GM18951 (cell line): Measurements from ENCODE around the gene SIRT7.
"Not testable (repeated sequence)": the region's sequence is repeated elsewhere in the genome, so short reads cannot be mapped to it uniquely, and the experiment has no call there.

Experiments
- POLR2A ChIP-seq: IDR thresholded peaks from 4 replicates; pipeline ENCODE4 v1.6.1; 2011; ENCODE audit warnings: mild to moderate bottlenecking; ENCODE audit not compliant: insufficient read length, insufficient read depth; ENCODE audit errors: extremely low read depth
- in situ Hi-C: fragments of 300-500 bp; cut with MboI; formaldehyde crosslinking; loops from one replicate; pipeline ENCODE4 v1.12.0; 2022; ENCODE audit warnings: low sequenced_read_pairs, mixed read lengths, inconsistent platforms; ENCODE audit not compliant: unreplicated experiment

SIRT7 gene

DNA sequence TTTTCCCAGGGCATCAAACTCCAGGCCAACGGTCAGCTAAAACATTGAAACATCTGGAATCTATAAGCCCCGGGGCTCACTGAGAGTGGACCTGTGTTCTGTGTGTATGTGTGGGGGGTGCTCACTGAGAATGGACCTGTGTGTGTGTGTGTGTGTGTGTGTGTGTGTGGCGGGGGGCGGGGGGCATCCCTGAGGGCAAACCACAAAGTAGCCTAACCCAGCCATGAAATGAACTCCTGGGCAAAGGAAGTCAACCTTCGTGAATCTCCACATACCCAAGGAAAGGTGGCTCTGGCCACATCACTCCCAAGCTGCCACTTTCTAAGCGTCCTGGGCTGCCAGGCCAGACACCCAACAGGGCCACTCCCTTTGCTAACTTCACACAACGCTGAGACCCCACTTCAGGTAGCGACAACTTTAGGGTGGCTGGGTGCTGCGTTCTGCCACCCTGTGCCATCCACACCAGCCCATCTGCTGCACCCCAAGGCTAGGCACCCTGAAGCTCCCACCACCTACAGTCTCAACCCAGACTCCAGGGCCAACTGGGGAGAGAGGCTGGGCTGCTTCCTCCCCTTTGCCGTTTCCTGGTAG, 8.0 kb upstream of the SIRT7 start:
- TF ChIP-seq POLR2A, result no peak
- in situ Hi-C loops, result no loop called here

DNA sequence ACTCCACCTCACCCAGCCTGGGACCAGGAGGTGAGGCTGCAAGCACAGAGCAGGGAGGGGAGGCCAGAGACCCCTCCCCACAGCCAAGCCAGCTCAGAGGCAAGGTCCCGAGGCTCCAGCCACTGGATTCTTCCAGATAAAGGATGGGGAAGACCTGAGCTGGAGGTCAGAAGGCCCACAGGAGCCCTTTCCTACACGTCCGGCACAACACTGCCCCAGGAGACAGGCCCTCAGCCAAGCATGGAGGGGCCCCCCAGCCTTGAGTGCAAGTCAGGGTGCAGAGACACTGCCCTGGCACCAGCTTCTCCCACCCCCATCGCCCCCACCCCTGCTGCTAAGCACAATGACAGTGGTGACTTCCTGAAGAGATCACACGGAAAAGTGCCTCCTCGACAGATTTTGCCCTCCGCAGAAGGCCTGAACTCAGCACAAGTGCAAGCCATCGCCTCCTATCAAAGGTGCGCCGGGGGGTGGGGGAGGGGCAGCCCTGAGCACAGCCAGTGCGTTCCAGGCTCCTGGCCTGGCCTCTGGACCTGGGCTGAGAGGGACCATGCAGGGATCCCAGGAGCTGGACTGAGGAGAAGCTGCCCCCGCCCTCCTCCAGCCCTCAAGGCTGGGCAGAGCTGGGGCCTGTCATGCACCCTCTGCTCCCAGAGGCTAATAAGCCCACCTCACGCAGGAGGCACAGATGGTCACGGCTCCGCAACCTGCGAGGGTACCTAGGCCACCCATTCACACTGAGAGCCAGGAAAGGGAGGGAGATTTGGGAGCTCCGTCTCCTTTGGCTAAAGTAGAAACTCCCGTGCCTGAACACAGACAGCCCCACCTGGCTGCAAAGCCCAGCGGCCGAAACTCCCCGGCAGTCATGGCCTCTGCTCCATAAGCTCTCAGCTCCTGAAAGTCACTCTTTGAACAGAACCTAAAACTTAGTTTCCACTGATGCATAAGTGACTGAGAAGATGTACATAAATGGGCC, 6.9 kb upstream of the SIRT7 start:
- no peak for TF ChIP-seq POLR2A
- in situ Hi-C loops, result no loop called here

DNA sequence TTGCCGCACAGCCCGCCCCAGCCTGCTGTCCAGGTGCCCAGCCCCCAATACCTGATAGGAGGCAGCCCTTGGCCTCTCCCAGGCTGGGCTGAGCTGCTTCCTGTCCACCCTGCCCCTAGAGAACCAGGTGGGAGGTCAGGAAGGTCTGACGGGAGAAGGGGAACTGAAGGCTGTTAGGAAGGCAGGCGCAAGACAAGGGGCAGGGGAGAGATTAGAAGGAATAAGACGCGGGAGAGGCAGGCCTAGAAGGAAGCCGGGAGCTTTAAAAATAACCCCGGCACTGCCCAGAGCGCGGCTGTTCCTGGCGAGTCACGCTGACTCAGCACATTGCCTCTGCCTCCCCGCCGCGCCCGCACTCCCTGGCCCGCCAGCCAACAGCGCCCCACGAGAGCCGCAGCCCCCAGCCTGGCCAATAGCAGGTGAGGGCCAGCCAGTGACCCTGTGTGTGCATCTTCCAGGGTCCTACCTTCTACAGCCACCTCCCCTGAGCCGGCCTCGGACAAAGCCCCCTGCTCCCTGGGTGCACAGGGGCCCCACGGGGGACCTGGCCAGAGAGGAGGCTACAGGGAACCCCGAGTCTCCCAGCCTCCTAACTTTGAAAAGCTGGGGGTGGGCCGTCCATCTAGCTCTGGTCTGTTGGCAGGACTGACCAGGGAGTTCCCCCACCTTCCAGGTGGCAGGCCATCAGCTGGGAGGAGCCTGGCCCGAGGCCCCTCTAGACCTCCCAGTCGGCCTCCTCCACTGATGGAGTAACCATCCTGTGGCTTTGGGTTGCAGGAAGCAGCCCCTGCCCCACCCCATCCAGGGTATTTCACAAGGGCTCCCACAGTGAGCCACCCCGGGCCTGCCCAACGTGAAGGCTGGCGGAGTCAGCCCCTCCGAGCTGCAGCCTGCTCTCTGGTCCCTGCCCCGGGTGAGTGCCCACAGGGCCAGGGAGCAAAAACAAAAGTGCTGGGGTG, 5.6 kb upstream of the SIRT7 start:
- no peak for TF ChIP-seq POLR2A
- in situ Hi-C loops, result no loop called here

DNA sequence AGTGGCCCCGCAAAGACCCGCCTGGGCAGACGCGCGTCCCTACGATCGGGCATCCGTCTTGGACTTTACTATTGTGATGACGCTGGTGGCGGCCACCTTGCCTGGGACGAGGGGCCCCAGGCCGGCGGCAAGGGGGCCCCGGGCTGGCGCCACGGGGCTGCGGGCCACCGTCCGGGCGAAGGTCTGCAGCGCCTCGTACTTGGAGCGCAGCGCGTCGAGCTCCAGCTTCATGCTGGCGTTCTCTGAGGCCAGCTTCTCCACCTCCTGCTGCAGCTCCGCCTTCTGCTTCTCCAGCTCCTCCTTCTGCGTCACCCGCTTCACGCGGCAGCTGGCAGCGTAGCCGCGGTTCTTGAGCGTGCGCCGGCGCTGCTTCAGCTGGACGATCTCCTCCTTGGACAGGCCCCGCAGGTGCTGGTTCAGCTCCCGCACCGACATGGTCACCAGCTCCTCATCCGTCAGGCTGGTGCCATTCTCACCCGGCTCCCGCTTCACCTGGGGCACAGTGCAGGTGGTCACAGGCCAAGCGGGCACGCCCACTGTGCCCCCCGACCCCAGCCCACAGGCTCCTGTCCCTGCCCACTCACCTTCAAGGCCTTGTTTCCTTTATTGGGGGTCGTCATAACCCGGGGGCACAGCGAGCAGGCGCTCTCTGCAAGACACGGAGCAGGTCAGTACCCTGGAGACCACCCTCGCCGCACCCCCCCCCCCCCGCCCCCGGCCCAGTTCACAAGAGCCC, 4.8 kb upstream of the SIRT7 start:
- in situ Hi-C loops, result no loop called here
- TF ChIP-seq POLR2A, result no peak

DNA sequence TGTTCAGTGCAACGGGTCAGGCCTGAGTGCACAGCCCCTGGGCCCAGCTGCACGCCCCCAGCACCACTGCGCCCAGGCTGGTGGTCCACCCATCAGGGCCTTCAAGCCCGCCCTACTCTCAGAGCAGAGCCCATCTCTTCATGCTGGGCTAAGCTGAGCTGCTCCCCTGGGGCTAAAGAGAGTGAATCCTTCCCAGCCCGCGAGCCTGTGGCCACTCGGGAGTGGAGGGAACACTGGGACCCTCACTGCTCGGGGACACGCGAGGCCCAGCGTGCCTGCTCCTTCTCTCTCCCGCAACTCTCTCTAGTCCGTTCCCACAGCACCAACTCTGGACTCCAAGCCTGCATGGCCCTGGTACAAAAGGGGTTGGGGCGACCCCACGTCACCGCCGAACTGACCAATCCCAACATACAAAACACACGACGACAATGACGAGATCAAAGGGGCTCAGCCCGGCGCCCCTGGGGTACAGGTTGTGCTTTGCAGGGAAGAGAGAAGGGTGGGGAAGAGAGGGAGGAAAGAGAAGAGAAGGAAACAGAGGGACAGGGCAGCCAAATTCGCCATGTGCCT, 4.1 kb upstream of the SIRT7 start:
- TF ChIP-seq POLR2A, result no peak
- in situ Hi-C loops, result no loop called here

DNA sequence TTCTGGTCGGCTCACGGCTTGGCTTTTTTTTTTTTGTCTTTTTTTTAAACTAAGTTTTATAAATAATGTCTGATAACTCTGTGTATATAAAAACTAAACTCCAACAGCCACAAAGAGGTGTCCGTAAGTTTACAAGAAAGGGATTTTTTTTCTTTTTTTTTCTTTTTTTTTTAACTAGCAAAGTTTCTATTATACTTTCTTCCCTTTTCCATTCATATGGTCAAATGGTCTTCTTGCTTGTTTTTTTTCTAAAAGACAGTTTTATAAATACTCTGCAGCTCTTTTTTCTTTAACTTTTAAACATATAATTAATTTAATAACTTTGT, 3.5 kb upstream of the SIRT7 start:
- TF ChIP-seq POLR2A, result no peak
- in situ Hi-C loops, result no loop called here

DNA sequence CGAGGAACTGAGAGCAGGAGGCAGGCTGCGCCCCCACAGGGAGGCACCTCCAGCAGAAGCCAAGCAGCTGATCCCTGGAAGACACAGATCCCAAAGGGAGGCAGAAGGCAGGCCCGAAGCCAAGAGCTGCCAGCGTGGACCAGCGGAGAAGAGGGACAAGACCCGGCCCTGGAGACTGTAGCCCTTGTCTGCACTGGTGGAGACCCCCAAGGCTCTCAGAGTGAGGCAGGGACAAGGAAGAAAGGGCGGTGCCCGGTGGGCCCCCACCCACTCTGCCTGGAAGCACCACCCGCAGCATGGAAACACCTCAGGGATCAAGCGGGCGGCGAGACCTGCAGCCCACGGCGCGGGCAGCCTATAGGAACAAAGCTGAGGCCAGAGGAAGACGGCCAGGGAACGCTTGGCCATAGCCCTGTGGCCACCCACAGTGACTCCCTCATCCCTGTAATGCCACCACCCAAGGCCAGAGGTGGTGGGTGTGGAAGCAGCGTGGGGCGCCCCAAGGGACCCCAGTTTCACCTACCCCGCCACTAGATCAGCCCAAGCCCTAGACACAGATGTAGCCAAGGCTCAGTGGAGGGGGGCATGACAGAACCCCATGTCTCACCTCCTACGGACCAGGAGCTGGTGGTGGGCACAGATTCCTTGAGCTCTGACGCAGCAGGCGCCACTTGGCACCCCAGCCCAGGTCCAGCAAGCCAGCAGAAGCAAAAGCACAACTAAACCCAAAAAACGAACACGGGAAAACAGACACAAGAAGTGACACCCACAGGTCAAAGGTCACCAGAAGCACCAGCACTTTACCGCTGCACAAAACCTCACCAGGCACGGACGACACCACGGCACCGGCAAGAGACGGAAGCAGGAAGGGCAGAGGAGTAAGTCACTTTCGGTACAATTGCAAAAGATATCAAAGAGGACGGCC, 2.9 kb upstream of the SIRT7 start:
- in situ Hi-C loops, result no loop called here
- TF ChIP-seq POLR2A, result no peak

DNA sequence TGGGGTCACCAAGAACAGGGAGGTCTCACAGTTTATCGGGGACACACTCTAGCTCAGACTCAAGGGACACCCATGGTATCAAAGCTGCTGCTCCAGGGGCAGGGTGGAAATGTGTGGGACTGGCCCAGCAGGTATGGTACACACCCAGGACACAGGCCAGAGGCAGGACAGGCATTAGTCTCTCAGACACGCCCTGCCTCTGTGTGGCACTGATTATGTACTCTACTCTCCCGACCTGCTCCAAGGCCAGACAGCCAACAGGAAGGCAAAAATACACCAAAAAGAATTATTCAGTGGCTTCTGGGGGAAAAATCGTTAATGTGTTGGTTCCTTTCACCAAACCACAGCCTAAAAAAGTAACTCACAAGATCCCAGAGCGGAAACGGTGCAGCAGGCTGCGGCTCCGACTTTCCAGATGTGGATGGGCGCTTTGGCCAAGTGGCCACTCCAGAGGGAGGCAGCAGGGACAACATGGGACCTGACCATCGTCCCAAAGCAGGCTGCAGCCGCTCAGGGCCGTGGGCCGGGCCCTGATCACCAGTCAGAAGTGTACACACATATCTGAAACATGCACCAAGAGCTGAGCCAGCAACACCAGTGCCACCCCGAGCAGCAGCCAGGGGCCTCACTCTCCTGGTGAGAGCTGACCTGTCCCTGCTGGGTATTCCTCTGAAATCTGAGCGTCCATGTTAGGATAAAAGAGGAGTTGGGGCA, 1.0 kb upstream of the SIRT7 start:
- TF ChIP-seq POLR2A, result no peak
- in situ Hi-C loops, result no loop called here

DNA sequence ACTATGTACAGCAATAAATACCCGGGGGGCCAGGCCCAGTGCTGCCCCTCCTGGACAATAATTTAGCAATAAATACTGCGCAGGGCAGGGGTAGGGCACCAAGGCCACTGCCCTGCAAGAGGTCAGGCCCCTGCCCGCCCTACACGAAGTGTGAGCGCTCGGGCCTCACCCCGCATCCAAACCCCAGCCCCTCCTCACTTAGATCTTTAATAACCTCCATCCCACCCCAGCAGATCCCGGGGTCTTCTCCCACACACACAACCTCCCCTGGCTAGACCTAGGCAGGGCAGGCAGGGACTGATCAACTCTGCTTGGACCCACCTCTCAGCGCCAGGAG, 325 bp upstream of the SIRT7 start:
- in situ Hi-C loops, result not testable (repeated sequence)

DNA sequence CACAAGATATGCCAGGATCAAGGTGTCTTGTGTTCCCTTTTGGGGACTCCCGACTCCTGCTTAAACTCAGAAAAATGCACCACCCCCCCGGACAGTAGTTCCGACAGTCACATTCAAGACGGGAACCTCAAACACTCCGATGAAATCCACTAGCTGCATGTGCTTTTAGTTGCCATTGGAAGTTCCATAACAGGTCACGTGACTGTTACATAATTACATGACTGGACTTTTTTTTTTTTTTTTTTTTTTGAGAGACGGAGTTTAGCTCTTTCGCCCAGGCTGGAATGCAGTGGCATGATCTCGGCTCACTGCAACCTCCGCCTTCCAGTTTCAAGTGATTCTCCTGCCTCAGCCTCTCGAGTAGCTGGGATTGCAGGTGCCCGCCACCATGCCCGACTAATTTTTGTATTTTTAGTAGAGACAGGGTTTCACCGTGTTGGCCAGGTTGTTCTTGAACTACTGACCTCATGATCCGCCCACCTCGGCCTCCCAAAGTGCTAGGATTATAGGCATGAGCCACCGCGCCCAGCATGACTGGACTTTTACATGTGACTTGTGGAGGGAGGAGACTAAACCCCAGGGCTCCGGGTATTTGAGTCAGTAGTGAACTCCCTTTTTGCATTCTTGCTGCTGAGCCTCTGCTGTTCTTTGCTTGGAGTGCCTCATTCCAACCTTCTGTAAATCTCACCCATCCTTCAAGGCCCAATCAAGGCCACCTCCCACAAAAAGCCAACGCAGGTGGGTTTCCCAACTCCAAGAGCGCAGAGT, 1.6 kb downstream of the SIRT7 start:
- TF ChIP-seq POLR2A, result no peak

More for the DNA sequence above, 1.6 kb downstream of the SIRT7 start:
- in situ Hi-C loops, result no loop called here
